GM19239 (cell line): Measurements from ENCODE around the gene KYNU.
"Not testable (repeated sequence)": the region's sequence is repeated elsewhere in the genome, so short reads cannot be mapped to it uniquely, and the experiment has no call there.

Source experiments
- DNase-seq: peaks from one replicate; pipeline ENCODE4 v3.0.0; 2011; ENCODE audit warnings: low spot score; ENCODE audit not compliant: insufficient read length
- FAIRE-seq: peaks from 2 replicates; lab custom pipeline; 2011; peaks lifted over from hg19 to GRCh38; lab: Jason Lieb, UNC

KYNU gene

GRCh38 chr2:142989273-142990204, 112.1 kb downstream of the KYNU start:
- DNase-seq: no peak
- FAIRE-seq: peak; percentile 52

GRCh38 chr2:142991295-142991694, 113.8 kb downstream of the KYNU start:
- FAIRE-seq (no peak), DNase-seq (no peak)

DNA sequence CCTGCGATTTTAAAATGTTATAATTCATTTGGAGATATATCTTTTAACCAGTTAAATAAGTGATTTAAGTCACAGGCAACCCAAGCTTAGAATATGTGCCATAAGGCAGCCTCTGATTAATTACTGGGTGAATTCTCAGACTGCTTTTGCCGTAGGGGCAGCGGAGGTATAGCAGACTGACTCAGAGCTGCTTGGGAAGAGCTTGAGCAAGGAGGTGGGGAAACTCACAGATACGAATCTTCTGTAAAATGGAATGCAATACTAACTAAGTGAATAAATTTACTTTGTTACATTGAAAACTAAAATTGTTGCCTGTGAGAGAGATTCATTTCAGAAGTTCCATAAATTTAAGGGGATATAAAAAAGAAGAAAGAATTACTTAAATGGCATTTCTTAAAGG, 115.4 kb downstream of the KYNU start:
- DNase-seq: no peak
- FAIRE-seq: no peak

DNA sequence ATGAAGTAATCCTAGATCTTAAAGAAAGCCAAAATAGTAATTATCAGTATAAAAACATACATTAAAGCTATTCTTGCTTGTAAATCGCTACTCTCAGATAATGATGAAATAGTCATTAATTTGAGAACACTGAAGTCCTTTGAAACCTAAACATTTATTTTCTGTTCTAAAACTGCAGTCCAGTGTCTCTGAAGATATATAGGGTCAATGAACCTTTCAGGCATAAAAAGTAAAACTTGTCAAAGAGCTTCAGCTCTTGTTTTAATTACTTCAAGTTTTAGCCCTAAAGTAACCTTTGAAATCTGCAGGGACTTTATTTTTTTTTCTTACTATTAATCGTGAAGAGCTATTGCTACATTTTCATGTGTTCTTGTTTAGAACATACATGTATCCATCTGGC, 116.3 kb downstream of the KYNU start:
- DNase-seq (no peak), FAIRE-seq (peak; percentile 18)

GRCh38 chr2:142994665-142995064, 117.2 kb downstream of the KYNU start:
- FAIRE-seq: no peak
- DNase-seq: no peak

GRCh38 chr2:142997231-142997630, 119.8 kb downstream of the KYNU start:
- DNase-seq: no peak
- FAIRE-seq: no peak

DNA sequence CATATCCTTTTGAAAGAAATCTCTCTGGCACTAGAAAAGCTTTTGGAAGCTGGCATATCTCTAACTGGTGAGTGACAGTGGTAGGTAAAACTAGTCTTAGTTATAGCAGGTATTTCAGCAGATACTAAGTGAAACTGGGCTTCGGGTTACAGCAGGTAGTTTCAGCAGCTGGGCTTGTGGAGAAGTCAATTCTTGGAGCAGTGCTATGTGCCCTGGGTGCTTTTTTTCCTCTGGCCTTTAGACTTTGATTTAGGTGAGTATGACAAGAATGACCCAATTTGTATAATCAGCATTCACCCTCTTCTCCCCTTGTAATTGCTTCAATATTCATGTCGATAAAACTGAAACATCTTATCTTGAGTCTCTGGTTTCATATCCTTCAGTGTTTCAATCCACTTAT, 123.1 kb downstream of the KYNU start:
- DNase-seq: no peak
- FAIRE-seq: no peak

DNA sequence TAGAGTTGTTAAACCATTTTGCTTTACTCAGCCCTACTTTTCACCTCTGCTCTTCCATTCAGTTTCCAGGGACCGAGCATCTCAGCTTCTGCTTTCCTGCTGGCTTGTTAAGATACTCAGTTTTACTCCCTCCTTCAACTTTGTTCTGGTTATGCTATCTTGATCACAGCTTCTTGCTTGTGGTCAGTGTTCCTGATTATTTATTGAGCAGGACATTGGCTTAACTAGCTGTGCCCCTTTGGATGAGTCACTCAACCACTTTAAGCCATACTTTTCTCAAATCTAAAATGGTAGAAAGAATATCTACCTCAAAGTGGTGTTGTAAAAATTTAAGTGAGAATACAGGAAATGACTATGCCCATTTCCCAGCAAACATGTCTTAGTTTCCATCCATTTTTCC, 124.0 kb downstream of the KYNU start:
- no peak for DNase-seq

DNA sequence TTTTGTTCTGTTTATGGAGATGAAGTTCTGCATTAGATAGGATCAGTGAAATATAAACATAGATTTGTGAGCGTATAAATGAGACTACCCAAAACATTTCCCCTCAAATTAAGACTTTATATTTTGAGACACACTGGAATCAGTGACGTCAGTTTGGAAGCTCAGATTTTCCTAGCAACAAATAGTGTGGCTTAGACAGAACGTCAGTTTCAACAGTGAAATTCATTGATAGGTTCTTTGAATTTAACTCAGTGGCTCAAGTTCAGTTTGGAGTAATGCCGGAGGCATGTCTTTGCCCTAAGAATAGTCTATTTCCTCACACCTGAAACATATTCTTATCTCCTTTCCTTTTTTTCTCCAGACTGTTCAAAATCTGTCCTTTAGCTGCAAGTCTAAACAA, 138.2 kb downstream of the KYNU start:
- no peak for DNase-seq
- no peak for FAIRE-seq

More for the DNA sequence above, 124.0 kb downstream of the KYNU start:
- FAIRE-seq: no peak

DNA sequence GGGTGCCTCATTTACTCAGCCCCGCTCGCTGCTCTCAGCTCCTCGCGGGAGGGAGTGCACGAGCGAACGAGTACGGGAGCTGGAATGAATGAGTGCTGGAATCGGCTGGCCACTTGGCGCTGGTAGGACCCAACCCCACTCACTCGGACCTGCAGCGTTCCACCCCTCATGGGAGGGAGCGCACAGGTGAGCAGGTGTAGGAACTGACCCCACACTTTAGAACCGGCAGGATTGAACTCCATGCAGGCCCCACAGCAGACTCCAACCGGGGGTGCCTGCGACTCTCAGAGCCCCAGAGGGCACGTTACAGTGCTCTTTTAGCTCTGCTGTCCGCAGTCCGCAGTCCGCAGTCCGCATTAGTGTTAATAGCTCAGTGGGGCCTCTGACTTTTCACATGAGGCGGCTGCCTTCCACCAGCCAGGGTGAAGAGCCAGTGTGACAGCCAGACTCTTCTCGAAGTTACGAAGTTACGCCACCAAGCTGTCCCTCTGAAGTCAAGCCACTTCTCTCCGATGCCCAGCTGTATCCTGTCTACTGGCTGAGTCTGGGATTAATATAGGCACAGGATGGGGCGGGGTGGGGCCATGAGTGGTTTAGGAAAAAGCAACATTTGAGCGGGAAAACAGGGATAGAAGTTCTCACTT, 149.1 kb downstream of the KYNU start:
- DNase-seq (no peak), FAIRE-seq (no peak)

DNA sequence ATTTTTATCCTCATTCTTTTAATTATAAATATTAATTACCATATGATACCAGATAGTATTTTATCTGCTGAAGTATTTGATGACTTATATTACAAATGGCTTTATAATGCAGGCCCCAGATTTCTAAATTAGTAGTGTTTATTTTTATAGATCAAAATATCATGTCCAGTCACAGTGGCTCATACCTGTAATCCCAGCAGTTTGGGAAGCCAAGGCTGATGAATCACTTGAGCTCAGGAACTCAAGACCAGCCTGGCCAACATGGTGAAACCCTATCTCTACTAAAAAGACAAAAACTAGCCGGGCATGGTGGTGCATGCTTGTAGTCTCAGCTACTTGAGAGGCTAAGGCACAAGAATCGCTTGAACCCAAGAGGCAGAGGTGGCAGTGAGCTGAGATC, 151.7 kb downstream of the KYNU start:
- no peak for FAIRE-seq
- no peak for DNase-seq

DNA sequence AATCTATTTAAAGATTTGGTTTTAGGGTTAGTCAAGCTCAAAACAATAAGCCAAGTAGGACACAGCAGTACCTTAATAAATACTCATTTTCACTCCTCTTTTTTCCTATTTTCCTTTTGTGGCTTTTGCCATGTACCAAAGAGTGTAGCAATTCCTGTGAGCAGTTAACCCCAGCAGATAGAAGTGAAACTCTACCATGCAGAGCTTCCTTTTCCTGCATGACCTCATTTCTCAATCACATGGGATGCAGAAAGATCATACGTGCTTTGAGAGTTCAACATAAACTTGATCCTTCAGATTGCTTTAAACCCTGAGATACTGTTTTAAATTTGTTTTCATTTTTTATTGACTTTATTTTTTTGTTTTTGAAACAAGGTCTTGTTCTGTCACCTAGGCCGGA, 152.7 kb downstream of the KYNU start:
- no peak for FAIRE-seq

GRCh38 chr2:143034292-143035074, 157.0 kb downstream of the KYNU start:
- peak; percentile 24 for DNase-seq

More for the DNA sequence above, 152.7 kb downstream of the KYNU start:
- DNase-seq: no peak

DNA sequence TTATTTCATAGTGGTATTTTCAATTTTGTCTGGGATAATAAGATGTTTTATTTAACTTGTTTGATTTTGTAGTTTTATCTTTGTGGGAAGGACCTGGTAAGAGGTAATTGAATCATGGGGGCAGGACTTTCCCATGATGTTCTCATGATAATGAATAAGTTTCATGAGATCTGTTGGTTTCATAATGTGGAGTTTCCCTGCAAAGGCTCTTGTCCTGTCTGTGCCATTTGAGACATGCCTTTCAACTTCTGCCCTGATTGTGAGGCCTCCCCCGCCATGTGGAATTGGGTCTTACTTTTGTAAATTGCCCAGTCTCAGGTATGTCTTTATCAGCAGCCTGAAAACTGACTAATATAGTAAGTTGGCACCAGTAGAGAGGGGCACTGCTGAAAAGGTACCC, 174.0 kb downstream of the KYNU start:
- no peak for DNase-seq
- FAIRE-seq: no peak

More at GRCh38 chr2:143034292-143035074, 157.0 kb downstream of the KYNU start:
- FAIRE-seq: peak; percentile 100

GRCh38 chr2:143053437-143053836, 176.0 kb downstream of the KYNU start:
- FAIRE-seq, DNase-seq: not testable (repeated sequence)

GRCh38 chr2:143056550-143056949, 179.1 kb downstream of the KYNU start:
- FAIRE-seq (no peak), DNase-seq (no peak)

- DNase-seq: no peak
- no peak for FAIRE-seq
Observed at GRCh38 chr2:143058851-143059250, 181.4 kb downstream of the KYNU start.

GRCh38 chr2:143063612-143064200, 186.2 kb downstream of the KYNU start:
- FAIRE-seq (no peak), DNase-seq (no peak)

GRCh38 chr2:143068094-143068493, 190.6 kb downstream of the KYNU start:
- FAIRE-seq (no peak), DNase-seq (no peak)

- FAIRE-seq: no peak
Observed at GRCh38 chr2:143068509-143068908, 191.0 kb downstream of the KYNU start.

More at GRCh38 chr2:143068509-143068908, 191.0 kb downstream of the KYNU start:
- DNase-seq: no peak
